Mammary epithelial cell (primary cell): ENCODE measurements around the gene PTCD3.

Experiments
- CTCF ChIP-seq, 2 donors: IDR thresholded peaks in 1 of 2; conservative IDR thresholded peaks in 1 of 2; 2 replicates each; pipeline ENCODE4 v1.5.1; 2011 to 2012; ENCODE audit warnings: inconsistent platforms in 2 of 2, low read length in 2 of 2, mild to moderate bottlenecking in 2 of 2, control low read depth in 1 of 2, low read depth in 1 of 2; ENCODE audit not compliant: insufficient read depth in 1 of 2; ENCODE audit errors: extremely low read depth in 1 of 2
- EZH2 ChIP-seq: IDR thresholded peaks from 2 replicates; pipeline ENCODE4 v1.6.1; 2012; ENCODE audit warnings: low read length, inconsistent platforms, borderline replicate concordance

- no peak for TF ChIP-seq CTCF (conservative IDR thresholded peaks at IDR 0.05 in 1 of 2, IDR thresholded peaks at IDR 0.05 in 1 of 2; ENCODE audit: extremely low read depth in 1 of 2, insufficient read depth in 1 of 2, low read depth in 1 of 2, low read length in 2 of 2)
- no peak for TF ChIP-seq EZH2
Measured at GRCh38 chr2:86150502-86150901, 44.5 kb downstream of the PTCD3 start.
